ENCODE measurements around the gene CINP. TPM values are rescaled to one million over a fixed set of nuclear protein-coding genes. Genes with fewer than 3 reads are reported as not detected.

The CINP gene
- total and polyA plus RNA-seq, 2 of the 13 experiments (the other 11 are each of a cell fraction or from before 2014, with no cell fraction given) = 32.8 to 42.8 TPM

DNA sequence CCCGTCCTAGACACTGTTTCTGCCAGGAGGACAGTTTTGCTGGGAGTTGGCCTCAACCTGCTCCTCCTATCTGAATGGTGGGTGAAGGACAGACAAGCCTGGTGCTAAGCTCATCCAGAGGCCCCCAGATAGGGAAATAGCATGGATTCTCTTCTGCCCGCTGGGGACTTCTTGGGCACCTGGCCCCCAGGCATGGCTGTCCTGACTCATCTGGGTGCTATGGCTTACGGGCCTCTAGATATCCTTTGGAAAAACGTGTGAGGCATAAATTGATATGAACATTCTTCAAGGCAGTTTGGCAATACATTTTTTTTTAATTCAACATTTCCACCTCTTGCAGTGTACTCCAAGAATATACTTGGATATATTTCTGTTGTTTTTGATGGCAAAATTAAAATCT lies 8.7 kb upstream of the CINP start (continued):
- TF ChIP-seq ZC3H4 (CRISPR knock-in tag; IDR thresholded peaks at IDR 0.05; ENCODE audit: borderline replicate concordance) = no peak
- TF ChIP-seq ZNF335 (CRISPR knock-in tag; IDR thresholded peaks at IDR 0.05) = no peak

DNA sequence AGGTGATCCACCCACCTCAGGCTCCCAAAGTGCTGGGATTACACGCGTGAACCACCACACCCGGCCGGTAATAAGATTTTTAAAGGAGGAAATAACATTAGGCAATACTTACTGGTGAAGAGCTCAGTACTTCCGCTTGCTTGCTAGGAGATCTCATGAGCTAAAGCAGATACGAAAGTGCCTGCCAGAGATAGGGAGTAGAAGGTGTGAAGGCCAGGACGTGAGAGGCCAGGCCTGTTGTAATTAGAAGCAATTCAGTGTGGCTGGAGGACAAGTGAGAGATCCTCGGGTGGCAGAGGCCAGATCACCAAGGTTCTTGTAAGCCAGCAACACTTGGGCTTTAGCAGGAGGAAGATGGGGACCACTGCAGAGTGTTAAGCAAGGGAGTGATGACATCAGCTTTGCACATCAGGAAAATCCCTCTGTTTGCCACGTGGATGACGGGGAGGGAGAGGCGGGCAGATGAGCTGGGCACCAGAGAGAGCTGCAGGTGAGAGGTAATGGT lies 7.7 kb upstream of the CINP start:
- no peak for TF ChIP-seq ADNP (CRISPR knock-in tag; IDR thresholded peaks at IDR 0.05)
- TF ChIP-seq ZNF83 (CRISPR knock-in tag; IDR thresholded peaks at IDR 0.05; ENCODE audit: borderline replicate concordance) = no peak
- TF ChIP-seq ZNF274 (CRISPR knock-in tag; IDR thresholded peaks at IDR 0.05) = no peak
- no peak for TF ChIP-seq CHD4 (IDR thresholded peaks at IDR 0.05; ENCODE audit: borderline replicate concordance, low read length)
- TF ChIP-seq, protein P1, sequence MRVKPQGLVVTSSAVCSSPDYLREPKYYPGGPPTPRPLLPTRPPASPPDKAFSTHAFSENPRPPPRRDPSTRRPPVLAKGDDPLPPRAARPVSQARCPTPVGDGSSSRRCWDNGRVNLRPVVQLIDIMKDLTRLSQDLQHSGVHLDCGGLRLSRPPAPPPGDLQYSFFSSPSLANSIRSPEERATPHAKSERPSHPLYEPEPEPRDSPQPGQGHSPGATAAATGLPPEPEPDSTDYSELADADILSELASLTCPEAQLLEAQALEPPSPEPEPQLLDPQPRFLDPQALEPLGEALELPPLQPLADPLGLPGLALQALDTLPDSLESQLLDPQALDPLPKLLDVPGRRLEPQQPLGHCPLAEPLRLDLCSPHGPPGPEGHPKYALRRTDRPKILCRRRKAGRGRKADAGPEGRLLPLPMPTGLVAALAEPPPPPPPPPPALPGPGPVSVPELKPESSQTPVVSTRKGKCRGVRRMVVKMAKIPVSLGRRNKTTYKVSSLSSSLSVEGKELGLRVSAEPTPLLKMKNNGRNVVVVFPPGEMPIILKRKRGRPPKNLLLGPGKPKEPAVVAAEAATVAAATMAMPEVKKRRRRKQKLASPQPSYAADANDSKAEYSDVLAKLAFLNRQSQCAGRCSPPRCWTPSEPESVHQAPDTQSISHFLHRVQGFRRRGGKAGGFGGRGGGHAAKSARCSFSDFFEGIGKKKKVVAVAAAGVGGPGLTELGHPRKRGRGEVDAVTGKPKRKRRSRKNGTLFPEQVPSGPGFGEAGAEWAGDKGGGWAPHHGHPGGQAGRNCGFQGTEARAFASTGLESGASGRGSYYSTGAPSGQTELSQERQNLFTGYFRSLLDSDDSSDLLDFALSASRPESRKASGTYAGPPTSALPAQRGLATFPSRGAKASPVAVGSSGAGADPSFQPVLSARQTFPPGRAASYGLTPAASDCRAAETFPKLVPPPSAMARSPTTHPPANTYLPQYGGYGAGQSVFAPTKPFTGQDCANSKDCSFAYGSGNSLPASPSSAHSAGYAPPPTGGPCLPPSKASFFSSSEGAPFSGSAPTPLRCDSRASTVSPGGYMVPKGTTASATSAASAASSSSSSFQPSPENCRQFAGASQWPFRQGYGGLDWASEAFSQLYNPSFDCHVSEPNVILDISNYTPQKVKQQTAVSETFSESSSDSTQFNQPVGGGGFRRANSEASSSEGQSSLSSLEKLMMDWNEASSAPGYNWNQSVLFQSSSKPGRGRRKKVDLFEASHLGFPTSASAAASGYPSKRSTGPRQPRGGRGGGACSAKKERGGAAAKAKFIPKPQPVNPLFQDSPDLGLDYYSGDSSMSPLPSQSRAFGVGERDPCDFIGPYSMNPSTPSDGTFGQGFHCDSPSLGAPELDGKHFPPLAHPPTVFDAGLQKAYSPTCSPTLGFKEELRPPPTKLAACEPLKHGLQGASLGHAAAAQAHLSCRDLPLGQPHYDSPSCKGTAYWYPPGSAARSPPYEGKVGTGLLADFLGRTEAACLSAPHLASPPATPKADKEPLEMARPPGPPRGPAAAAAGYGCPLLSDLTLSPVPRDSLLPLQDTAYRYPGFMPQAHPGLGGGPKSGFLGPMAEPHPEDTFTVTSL (CRISPR knock-in tag; IDR thresholded peaks at IDR 0.05; ENCODE audit: borderline replicate concordance) = no peak
- no peak for TF ChIP-seq IKZF1 (IDR thresholded peaks at IDR 0.05)
- TF ChIP-seq TP53 (CRISPR knock-in tag; conservative IDR thresholded peaks at IDR 0.05) = no peak
- TF ChIP-seq SMAD9 (CRISPR knock-in tag; IDR thresholded peaks at IDR 0.05) = no peak
- TF ChIP-seq TAF1 (CRISPR knock-in tag; IDR thresholded peaks at IDR 0.05) = no peak
- no peak for TF ChIP-seq SNAPC2 (CRISPR knock-in tag; IDR thresholded peaks at IDR 0.05)
- no TSS peak for BruUV-seq (replicated peaks)
- Histone ChIP-seq H3K4me3 (replicated peaks in 1 of 3; ENCODE audit: insufficient read depth in 1 of 3, low read depth in 2 of 3, low read length in 3 of 3) (no peak overlapping the region), H3K9ac (ENCODE audit: insufficient read depth, low read depth, low read length) (no peak overlapping the region), H3K4me2 (ENCODE audit: low read depth, low read length) (no peak overlapping the region), H3K36me3 (replicated peaks in 1 of 2; ENCODE audit: control insufficient read depth in 1 of 2, insufficient read depth in 2 of 2, low read length in 2 of 2) (no peaks in the 10 kb centered on the region), H4K20me1 (ENCODE audit: insufficient read depth, low read length) (no peaks in the 10 kb centered on the region), H2AFZ (ENCODE audit: low read length) (no peak overlapping the region), H3K9me3 (ENCODE audit: low read length) (no peaks in the 10 kb centered on the region), H3K27me3 (ENCODE audit: control insufficient read depth in 1 of 2, insufficient read depth in 2 of 2, low read length in 2 of 2) (no peaks in the 10 kb centered on the region), H3K79me2 (ENCODE audit: insufficient read depth, low read length) (no peaks in the 10 kb centered on the region), H3K4me1 (ENCODE audit: insufficient read depth, low read length) (peaks cover 7% of the 10 kb centered on the region), H3K27ac (ENCODE audit: extremely low read length, insufficient read depth, low read length) (no peak overlapping the region)
- DNase-seq (ENCODE audit: low spot score) (no peak), FAIRE-seq (no peak), ATAC-seq (no peak)
- intact Hi-C loops (cut with micrococcal nuclease; ENCODE audit: unreplicated experiment) = no loop called here
- POLR2A ChIA-PET = no interaction called here
- WGBS (ENCODE audit: low lambda C conversion rate) = 94% methylated on average over 11 of the region's 11 CpGs
- CTCF ChIA-PET (ENCODE audit: low intra/inter-chr PET ratio, low total read pairs) = no interaction called here
- in situ Hi-C loops (cut with HindIII; ENCODE audit: extremely low pct_ligation_motif_present, low pct_unique_long_range_greater_than_20kb) = no loop called here
